Fibroblast of villous mesenchyme (primary cell): ENCODE data around the gene SPA17. TPM values are rescaled to one million over a fixed set of nuclear protein-coding genes. Genes with fewer than 3 reads are reported as not detected.

Source experiments
- DNase-seq: peaks from one replicate; pipeline ENCODE4 v3.0.0-alpha.2; 2010; ENCODE audit warnings: low read depth
- H3K4me3 ChIP-seq: 2 replicates; pipeline ENCODE4 v1.5.1; 2011; ENCODE audit warnings: low read depth, mild to moderate bottlenecking, low read length
- CTCF ChIP-seq: IDR thresholded peaks from 2 replicates; pipeline ENCODE4 v1.5.1; 2012; ENCODE audit warnings: low read depth, mild to moderate bottlenecking, low read length; ENCODE audit not compliant: insufficient read depth
- small RNA-seq: library from RNA; depleted of rRNA; stranded (forward); fragments of <200 nt; gene quantifications from one replicate; pipeline ENCODE3, GENCODE V24; 2012
- total RNA-seq: library from RNA; depleted of rRNA; stranded (reverse); fragments of >200 nt; gene quantifications from 2 replicates; pipeline ENCODE4 v1.2.3, GENCODE V29; 2012

Gene SPA17
- total RNA-seq, 1 donor: 12.1 TPM

- TF ChIP-seq CTCF: peak; percentile 36
- peak overlapping the region; percentile 67 for H3K4me3 ChIP-seq
- no peak for DNase-seq
Observed at GRCh38 chr11:124745835-124746620, 72.3 kb downstream of the SPA17 start.

- peak overlapping the region; percentile 67 for H3K4me3 ChIP-seq
- peak; percentile 56 for TF ChIP-seq CTCF
- peak; percentile 85 for DNase-seq
Observed at GRCh38 chr11:124746621-124747243, 73.0 kb downstream of the SPA17 start.

Small RNA genes lying within 50 kb of the gene (small RNA-seq; reads per million reads assigned to genes)
- gene RNA5SP352: not detected

Other genes starting within 250 kb of the SPA17 start
- gene OR8B4, start 249.0 kb upstream of the SPA17 start, total RNA-seq: not detected in 2 replicates
- not detected in 2 replicates for gene OR8B8, start 228.2 kb upstream of the SPA17 start, total RNA-seq
- gene OR8B12, start 130.2 kb upstream of the SPA17 start, total RNA-seq: not detected in 2 replicates
- under 0.01 TPM in 1 of 2 replicates, not detected in the other for gene OR8A1, start 103.9 kb upstream of the SPA17 start, total RNA-seq
- under 0.01 TPM in 1 of 2 replicates, not detected in the other for gene PANX3, start 62.5 kb upstream of the SPA17 start, total RNA-seq
- gene TBRG1, start 51.0 kb upstream of the SPA17 start, total RNA-seq: 24.2 and 30.9 TPM in 2 replicates
- 6.4 and 9.5 TPM in 2 replicates for gene SIAE, start 165 bp upstream of the SPA17 start, total RNA-seq
- gene NRGN, start 66.0 kb downstream of the SPA17 start, total RNA-seq: 0.43 and 1.6 TPM in 2 replicates
- gene VSIG2, start 78.4 kb downstream of the SPA17 start, total RNA-seq: under 0.01 TPM in 1 of 2 replicates, not detected in the other
- gene ESAM, start 88.4 kb downstream of the SPA17 start, total RNA-seq: 0.43 and 0.97 TPM in 2 replicates
- gene MSANTD2, start 126.5 kb downstream of the SPA17 start, total RNA-seq: 11.2 and 13.5 TPM in 2 replicates
- gene ROBO3, start 191.5 kb downstream of the SPA17 start, total RNA-seq: 6.5 and 18.7 TPM in 2 replicates
- gene ROBO4, start 224.0 kb downstream of the SPA17 start, total RNA-seq: under 0.01 and 0.86 TPM in 2 replicates
- not detected in 2 replicates for gene HEPN1, start 245.3 kb downstream of the SPA17 start, total RNA-seq